WTC11 (cell line): ENCODE measurements around the gene ZFPL1. TPM values are rescaled to one million over a fixed set of nuclear protein-coding genes. Genes with fewer than 3 reads are reported as not detected.

ENCODE experiments used
- ATAC-seq: fragments of 200-7000 bp; cut with Tn5 transposase; 2 replicates; pipeline ENCODE4 v1.10.0; 2021; ENCODE audit warnings: mild to moderate bottlenecking, moderate library complexity
- CTCF ChIA-PET: fragments of 300-600 bp; sonication (Branson Sonifier 250); formaldehyde crosslinking; loops from one replicate; lab custom pipeline; 2021; ENCODE audit warnings: antibody characterized with exemption; lab: Charles Lee
- POLR2A ChIA-PET: fragments of 350-600 bp; sonication (Branson Sonifier 250); formaldehyde crosslinking; loops from one replicate; lab custom pipeline; 2021; ENCODE audit warnings: antibody characterized with exemption; lab: Charles Lee
- DNase-seq: peaks from one replicate; pipeline ENCODE4 v3.0.0; 2021; ENCODE audit warnings: low spot score
- H3K27ac Mint-ChIP-seq: 2 replicates; pipeline ENCODE4 v1.8.0; 2021; ENCODE audit warnings: mixed read lengths
- H3K27me3 Mint-ChIP-seq: 2 replicates; pipeline ENCODE4 v1.8.0; 2021; ENCODE audit warnings: low read depth, mild to moderate bottlenecking, moderate library complexity, mixed read lengths
- H3K36me3 Mint-ChIP-seq: 2 replicates; pipeline ENCODE4 v1.8.0; 2021; ENCODE audit warnings: mixed read lengths
- H3K4me1 Mint-ChIP-seq: 2 replicates; pipeline ENCODE4 v1.8.0; 2022; ENCODE audit warnings: mixed read lengths
- H3K4me3 Mint-ChIP-seq: 2 replicates; pipeline ENCODE4 v1.8.0; 2021; ENCODE audit warnings: mild to moderate bottlenecking, moderate library complexity, mixed read lengths
- H3K9me3 Mint-ChIP-seq: 2 replicates; pipeline ENCODE4 v1.8.0; 2021; ENCODE audit warnings: mixed read lengths
- CREM ChIP-seq: sonication (generic); formaldehyde crosslinking; IDR thresholded peaks from 2 replicates; pipeline ENCODE4 v1.8.1; 2022; ENCODE audit warnings: mild to moderate bottlenecking, missing genetic modification reagents, moderate library complexity
- ELF4 ChIP-seq: sonication (generic); formaldehyde crosslinking; IDR thresholded peaks from 2 replicates; pipeline ENCODE4 v1.8.1; 2022; ENCODE audit warnings: low read depth, mild to moderate bottlenecking, moderate library complexity, missing genetic modification reagents
- ESRRA ChIP-seq: sonication (generic); formaldehyde crosslinking; IDR thresholded peaks from 2 replicates; pipeline ENCODE4 v1.8.1; 2022; ENCODE audit warnings: mild to moderate bottlenecking, missing genetic modification reagents, borderline replicate concordance
- SP1 ChIP-seq: sonication (generic); formaldehyde crosslinking; conservative IDR thresholded peaks from 2 replicates; pipeline ENCODE4 v1.8.1; 2022; ENCODE audit warnings: missing genetic modification reagents
- TEAD1 ChIP-seq: sonication (generic); formaldehyde crosslinking; IDR thresholded peaks from 2 replicates; pipeline ENCODE4 v1.8.0; 2022; ENCODE audit warnings: mild to moderate bottlenecking, missing genetic modification reagents
- ZNF138 ChIP-seq: sonication (generic); formaldehyde crosslinking; conservative IDR thresholded peaks from 2 replicates; pipeline ENCODE4 v1.8.1; 2022; ENCODE audit warnings: mild to moderate bottlenecking, moderate library complexity, missing genetic modification reagents
- ZNF232 ChIP-seq: sonication (generic); formaldehyde crosslinking; IDR thresholded peaks from 2 replicates; pipeline ENCODE4 v1.8.0; 2022; ENCODE audit warnings: mild to moderate bottlenecking, missing genetic modification reagents
- ZNF263 ChIP-seq: sonication (generic); formaldehyde crosslinking; IDR thresholded peaks from 2 replicates; pipeline ENCODE4 v1.8.1; 2022; ENCODE audit warnings: low read depth, mild to moderate bottlenecking, moderate library complexity, missing genetic modification reagents
- total RNA-seq: library from RNA; stranded (reverse); gene quantifications from 3 replicates; pipeline ENCODE4 v1.2.3, GENCODE V29; 2021
- TF ChIP-seq, protein P1 (sequence below): fragments of 250-450 bp; sonication (Bioruptor Pico); IDR thresholded peaks from 2 replicates; pipeline ENCODE4 v2.1.2; 2022; ENCODE audit warnings: mild to moderate bottlenecking, moderate library complexity
- TF ChIP-seq, protein P2 (sequence below): sonication (generic); formaldehyde crosslinking; IDR thresholded peaks from 2 replicates; pipeline ENCODE4 v1.8.0; 2023; ENCODE audit warnings: mild to moderate bottlenecking, missing genetic modification reagents
- TF ChIP-seq, protein P3 (sequence below): fragments of 250-450 bp; sonication (Bioruptor Pico); IDR thresholded peaks from 2 replicates; pipeline ENCODE4 v1.9.0; 2021; ENCODE audit warnings: mild to moderate bottlenecking, borderline replicate concordance
- TF ChIP-seq, protein P4 (sequence below): fragments of 250-450 bp; sonication (Bioruptor Pico); IDR thresholded peaks from 2 replicates; pipeline ENCODE4 v1.9.0; 2021; ENCODE audit warnings: mild to moderate bottlenecking
- TF ChIP-seq, protein P5 (sequence below): sonication (generic); formaldehyde crosslinking; IDR thresholded peaks from 2 replicates; pipeline ENCODE4 v1.8.1; 2023; ENCODE audit warnings: mild to moderate bottlenecking, missing genetic modification reagents
- TF ChIP-seq, protein P6 (sequence below): sonication (generic); formaldehyde crosslinking; IDR thresholded peaks from 2 replicates; pipeline ENCODE4 v1.8.1; 2022; ENCODE audit warnings: mild to moderate bottlenecking, missing genetic modification reagents, moderate library complexity, borderline replicate concordance
- TF ChIP-seq, protein P7 (sequence below): sonication (generic); formaldehyde crosslinking; IDR thresholded peaks from 2 replicates; pipeline ENCODE4 v1.8.1; 2023; ENCODE audit warnings: mild to moderate bottlenecking, moderate library complexity, missing genetic modification reagents

The ZFPL1 gene
- total RNA-seq, 1 experiment from 2014 or later = 33.8 TPM

DNA sequence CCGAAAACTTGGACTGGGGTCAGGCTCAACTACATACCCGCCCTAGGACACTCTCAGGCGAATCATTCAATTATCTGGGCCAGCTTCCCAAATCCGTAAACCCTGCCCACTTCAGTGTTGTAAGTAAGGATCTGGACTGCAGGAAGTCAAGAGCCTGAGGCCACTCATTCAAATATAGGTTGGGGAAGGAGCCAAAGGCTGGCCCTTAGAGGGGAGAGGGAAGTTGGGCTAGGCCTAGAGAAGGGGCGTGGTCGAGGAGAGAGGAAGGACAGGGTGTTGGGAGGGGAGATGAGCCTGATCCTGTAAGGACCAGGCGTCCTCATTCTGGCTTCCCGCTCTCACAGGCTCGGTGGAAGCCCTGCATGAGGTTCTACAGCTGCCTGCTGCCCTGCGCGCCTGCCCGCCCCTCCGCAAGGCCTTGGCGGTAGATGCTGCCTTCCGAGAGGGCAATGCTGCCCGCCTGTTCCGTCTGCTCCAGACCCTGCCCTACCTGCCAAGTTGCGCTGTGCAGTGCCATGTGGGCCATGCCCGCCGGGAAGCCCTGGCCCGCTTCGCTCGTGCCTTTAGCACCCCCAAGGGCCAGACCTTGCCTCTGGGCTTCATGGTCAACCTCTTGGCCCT, 40.0 kb upstream of the ZFPL1 start (continued):
- TF ChIP-seq, protein P1, sequence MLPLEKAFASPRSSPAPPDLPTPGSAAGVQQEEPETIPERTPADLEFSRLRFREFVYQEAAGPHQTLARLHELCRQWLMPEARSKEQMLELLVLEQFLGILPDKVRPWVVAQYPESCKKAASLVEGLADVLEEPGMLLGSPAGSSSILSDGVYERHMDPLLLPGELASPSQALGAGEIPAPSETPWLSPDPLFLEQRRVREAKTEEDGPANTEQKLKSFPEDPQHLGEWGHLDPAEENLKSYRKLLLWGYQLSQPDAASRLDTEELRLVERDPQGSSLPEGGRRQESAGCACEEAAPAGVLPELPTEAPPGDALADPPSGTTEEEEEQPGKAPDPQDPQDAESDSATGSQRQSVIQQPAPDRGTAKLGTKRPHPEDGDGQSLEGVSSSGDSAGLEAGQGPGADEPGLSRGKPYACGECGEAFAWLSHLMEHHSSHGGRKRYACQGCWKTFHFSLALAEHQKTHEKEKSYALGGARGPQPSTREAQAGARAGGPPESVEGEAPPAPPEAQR (CRISPR knock-in tag) = no peak
- TF ChIP-seq ZNF263 (CRISPR knock-in tag) = no peak

DNA sequence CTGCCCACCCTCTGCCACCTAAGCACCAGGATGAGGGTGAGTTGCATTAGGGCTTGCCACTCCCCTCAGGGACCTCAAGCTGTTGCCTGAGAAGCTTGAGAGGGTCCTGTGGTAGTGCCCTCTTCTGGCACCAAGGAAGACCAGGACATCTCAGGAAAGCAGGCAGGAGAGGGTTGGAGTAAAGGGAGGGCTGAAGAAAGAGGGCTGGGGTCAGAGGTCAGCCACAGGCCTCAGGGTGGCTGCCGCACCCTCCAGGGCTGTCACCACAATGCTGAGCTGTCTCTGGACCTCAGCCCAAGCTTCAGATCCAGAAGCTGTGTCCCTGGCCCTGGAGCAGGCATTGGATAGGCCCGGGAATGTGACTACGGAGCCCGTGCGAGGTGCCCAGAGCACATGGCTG, 39.0 kb upstream of the ZFPL1 start:
- DNase-seq (no peak), ATAC-seq (no peak)
- ChIA-PET POLR2A (interaction anchor here (0.6 kb wide), 1 partner anchor 14 kb away, joined by 3 read pairs; no protein-coding TSS in a partner anchor), CTCF (interaction anchor here (1.1 to 2.7 kb wide), 2 partner anchors 31 to 38 kb away, joined by 3 to 8 read pairs; partner anchors contain the start of gene ARL2)
- H3K27me3 Mint-ChIP-seq = no peaks in the 10 kb centered on the region
- peaks cover 5% of the 10 kb centered on the region for H3K36me3 Mint-ChIP-seq
- peaks cover 21% of the 10 kb centered on the region for H3K4me1 Mint-ChIP-seq
- no peak overlapping the region for H3K4me3 Mint-ChIP-seq
- H3K9me3 Mint-ChIP-seq = no peaks in the 10 kb centered on the region
- H3K27ac Mint-ChIP-seq = no peak overlapping the region
- TF ChIP-seq, protein P2, sequence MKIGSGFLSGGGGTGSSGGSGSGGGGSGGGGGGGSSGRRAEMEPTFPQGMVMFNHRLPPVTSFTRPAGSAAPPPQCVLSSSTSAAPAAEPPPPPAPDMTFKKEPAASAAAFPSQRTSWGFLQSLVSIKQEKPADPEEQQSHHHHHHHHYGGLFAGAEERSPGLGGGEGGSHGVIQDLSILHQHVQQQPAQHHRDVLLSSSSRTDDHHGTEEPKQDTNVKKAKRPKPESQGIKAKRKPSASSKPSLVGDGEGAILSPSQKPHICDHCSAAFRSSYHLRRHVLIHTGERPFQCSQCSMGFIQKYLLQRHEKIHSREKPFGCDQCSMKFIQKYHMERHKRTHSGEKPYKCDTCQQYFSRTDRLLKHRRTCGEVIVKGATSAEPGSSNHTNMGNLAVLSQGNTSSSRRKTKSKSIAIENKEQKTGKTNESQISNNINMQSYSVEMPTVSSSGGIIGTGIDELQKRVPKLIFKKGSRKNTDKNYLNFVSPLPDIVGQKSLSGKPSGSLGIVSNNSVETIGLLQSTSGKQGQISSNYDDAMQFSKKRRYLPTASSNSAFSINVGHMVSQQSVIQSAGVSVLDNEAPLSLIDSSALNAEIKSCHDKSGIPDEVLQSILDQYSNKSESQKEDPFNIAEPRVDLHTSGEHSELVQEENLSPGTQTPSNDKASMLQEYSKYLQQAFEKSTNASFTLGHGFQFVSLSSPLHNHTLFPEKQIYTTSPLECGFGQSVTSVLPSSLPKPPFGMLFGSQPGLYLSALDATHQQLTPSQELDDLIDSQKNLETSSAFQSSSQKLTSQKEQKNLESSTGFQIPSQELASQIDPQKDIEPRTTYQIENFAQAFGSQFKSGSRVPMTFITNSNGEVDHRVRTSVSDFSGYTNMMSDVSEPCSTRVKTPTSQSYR (CRISPR knock-in tag) = no peak
- TF ChIP-seq ZNF138 (CRISPR knock-in tag) (no peak), ZNF232 (no peak), ESRRA (CRISPR knock-in tag) (no peak), TEAD1 (CRISPR knock-in tag) (no peak), ELF4 (CRISPR knock-in tag) (no peak), CREM (CRISPR knock-in tag) (no peak), SP1 (CRISPR knock-in tag) (no peak)
- TF ChIP-seq, protein P3, sequence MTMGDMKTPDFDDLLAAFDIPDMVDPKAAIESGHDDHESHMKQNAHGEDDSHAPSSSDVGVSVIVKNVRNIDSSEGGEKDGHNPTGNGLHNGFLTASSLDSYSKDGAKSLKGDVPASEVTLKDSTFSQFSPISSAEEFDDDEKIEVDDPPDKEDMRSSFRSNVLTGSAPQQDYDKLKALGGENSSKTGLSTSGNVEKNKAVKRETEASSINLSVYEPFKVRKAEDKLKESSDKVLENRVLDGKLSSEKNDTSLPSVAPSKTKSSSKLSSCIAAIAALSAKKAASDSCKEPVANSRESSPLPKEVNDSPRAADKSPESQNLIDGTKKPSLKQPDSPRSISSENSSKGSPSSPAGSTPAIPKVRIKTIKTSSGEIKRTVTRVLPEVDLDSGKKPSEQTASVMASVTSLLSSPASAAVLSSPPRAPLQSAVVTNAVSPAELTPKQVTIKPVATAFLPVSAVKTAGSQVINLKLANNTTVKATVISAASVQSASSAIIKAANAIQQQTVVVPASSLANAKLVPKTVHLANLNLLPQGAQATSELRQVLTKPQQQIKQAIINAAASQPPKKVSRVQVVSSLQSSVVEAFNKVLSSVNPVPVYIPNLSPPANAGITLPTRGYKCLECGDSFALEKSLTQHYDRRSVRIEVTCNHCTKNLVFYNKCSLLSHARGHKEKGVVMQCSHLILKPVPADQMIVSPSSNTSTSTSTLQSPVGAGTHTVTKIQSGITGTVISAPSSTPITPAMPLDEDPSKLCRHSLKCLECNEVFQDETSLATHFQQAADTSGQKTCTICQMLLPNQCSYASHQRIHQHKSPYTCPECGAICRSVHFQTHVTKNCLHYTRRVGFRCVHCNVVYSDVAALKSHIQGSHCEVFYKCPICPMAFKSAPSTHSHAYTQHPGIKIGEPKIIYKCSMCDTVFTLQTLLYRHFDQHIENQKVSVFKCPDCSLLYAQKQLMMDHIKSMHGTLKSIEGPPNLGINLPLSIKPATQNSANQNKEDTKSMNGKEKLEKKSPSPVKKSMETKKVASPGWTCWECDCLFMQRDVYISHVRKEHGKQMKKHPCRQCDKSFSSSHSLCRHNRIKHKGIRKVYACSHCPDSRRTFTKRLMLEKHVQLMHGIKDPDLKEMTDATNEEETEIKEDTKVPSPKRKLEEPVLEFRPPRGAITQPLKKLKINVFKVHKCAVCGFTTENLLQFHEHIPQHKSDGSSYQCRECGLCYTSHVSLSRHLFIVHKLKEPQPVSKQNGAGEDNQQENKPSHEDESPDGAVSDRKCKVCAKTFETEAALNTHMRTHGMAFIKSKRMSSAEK (CRISPR knock-in tag) = no peak
- TF ChIP-seq, protein P4, sequence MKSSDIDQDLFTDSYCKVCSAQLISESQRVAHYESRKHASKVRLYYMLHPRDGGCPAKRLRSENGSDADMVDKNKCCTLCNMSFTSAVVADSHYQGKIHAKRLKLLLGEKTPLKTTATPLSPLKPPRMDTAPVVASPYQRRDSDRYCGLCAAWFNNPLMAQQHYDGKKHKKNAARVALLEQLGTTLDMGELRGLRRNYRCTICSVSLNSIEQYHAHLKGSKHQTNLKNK (CRISPR knock-in tag) = no peak
- TF ChIP-seq, protein P5, sequence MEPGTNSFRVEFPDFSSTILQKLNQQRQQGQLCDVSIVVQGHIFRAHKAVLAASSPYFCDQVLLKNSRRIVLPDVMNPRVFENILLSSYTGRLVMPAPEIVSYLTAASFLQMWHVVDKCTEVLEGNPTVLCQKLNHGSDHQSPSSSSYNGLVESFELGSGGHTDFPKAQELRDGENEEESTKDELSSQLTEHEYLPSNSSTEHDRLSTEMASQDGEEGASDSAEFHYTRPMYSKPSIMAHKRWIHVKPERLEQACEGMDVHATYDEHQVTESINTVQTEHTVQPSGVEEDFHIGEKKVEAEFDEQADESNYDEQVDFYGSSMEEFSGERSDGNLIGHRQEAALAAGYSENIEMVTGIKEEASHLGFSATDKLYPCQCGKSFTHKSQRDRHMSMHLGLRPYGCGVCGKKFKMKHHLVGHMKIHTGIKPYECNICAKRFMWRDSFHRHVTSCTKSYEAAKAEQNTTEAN (CRISPR knock-in tag) = no peak
- TF ChIP-seq, protein P6, sequence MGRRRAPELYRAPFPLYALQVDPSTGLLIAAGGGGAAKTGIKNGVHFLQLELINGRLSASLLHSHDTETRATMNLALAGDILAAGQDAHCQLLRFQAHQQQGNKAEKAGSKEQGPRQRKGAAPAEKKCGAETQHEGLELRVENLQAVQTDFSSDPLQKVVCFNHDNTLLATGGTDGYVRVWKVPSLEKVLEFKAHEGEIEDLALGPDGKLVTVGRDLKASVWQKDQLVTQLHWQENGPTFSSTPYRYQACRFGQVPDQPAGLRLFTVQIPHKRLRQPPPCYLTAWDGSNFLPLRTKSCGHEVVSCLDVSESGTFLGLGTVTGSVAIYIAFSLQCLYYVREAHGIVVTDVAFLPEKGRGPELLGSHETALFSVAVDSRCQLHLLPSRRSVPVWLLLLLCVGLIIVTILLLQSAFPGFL = no peak
- TF ChIP-seq, protein P7, sequence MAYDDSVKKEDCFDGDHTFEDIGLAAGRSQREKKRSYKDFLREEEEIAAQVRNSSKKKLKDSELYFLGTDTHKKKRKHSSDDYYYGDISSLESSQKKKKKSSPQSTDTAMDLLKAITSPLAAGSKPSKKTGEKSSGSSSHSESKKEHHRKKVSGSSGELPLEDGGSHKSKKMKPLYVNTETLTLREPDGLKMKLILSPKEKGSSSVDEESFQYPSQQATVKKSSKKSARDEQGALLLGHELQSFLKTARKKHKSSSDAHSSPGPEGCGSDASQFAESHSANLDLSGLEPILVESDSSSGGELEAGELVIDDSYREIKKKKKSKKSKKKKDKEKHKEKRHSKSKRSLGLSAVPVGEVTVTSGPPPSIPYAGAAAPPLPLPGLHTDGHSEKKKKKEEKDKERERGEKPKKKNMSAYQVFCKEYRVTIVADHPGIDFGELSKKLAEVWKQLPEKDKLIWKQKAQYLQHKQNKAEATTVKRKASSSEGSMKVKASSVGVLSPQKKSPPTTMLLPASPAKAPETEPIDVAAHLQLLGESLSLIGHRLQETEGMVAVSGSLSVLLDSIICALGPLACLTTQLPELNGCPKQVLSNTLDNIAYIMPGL = no peak
